ENCODE measurements around the gene DDX52.
"Not testable (repeated sequence)": the region's sequence is repeated elsewhere in the genome, so short reads cannot be mapped to it uniquely, and the experiment has no call there.

Gene DDX52

DNA sequence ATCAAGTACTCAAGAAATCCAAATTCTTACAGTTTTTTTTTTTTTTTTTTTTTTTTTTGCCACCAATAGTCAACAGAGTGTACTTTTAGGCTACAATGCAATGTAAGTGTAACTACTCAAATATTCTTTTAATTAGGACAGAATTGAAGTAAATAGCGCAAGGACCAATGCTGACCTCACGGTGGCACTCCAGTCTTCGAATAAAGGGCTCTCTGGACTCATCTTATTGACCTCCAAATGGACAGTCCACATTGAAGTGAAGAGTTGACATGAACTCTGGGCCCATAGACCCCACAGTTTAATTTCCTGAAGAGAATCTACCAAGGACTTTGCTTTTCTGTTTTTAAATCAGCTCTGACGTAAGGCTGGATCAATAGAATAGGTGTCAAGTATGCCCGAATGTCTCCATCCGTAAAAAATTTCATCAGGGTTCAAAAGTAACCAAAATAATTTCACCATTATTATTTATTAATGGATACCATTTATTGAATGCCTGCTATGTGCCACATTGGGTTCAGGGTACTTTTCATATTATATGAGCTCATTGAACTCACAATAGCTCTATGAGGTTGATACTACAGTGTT is 7.3 kb upstream of the DDX52 start:
- DNase-seq (ENCODE audit: low spot score): no peak

DNA sequence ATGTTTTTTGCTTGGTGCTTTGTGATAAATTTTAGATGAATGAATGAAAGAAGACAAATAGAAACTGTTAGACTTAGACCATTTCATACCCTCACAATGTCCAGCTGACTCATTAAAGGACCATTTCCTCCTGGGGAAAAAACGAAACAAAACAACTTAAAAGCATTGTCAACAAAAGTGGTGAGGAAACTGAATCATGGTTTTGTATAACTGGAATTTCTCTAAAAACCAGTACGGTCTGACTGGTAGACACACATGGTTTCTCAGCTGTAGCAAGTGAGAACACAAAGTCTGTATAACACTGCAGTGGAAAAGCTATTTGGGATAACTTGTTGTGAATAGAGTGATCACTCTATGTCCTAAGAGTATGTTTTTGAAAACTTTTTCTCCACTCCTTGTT is 5.3 kb upstream of the DDX52 start:
- no peak for DNase-seq (ENCODE audit: low spot score)

DNA sequence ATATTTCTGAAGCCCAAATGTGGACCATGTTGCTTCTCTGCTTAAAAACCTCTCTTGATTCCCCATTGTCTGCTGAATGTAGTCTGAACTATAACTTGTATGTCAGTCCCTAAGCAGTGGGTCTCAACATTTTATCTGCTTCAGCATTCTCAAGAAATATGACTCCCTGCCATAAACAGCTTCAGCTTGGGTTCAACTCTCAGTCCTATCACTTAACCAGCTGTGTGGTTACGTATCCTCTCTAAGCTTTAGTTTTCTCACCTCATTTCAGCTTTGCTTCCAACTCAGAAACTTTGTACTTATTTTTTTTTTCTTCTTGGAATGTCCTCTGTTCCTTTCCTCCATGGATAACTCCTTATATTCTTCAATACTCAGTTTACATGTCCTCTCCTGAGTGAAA is 4.6 kb upstream of the DDX52 start:
- no peak for DNase-seq (ENCODE audit: low spot score)

DNA sequence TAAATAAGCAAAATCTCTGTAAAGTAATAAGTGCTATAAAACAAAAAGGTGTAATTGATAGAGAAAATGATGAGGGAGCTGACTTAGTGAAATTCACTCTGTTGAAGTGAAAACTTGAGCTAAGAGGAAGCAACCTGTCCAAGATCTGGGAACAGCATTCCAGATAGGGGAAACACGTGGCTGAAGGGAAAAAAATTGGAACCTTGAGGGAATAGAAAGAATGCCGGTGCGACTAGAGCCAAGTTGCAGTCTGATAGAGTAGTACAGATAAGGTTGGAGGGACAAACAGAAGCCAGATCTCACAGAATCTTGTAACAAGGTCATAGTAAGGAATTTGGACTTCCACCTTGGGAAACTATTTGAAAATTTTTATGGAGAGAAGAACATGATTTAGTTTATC is 623 bp upstream of the DDX52 start:
- DNase-seq (ENCODE audit: low spot score): no peak

DNA sequence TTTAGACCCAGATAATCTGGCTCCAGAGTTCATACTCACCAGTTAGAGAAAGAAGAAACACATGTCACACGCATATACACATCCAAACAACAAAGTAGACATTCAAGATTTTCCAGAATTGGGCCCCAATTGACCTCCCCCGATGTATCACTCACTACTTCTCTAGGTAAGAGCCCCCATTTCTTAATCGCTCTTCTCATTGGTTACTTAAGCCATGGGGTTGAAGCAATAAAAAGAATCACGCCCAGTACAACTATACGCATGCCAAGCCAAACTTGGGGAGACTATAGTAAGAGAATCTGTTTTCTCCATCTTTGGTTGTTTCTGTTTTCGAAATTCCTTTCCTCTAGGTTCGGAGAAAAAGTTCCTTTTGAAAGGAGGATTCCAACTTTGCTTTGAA is 565 bp downstream of the DDX52 start:
- no peak for DNase-seq (ENCODE audit: low spot score)

DNA sequence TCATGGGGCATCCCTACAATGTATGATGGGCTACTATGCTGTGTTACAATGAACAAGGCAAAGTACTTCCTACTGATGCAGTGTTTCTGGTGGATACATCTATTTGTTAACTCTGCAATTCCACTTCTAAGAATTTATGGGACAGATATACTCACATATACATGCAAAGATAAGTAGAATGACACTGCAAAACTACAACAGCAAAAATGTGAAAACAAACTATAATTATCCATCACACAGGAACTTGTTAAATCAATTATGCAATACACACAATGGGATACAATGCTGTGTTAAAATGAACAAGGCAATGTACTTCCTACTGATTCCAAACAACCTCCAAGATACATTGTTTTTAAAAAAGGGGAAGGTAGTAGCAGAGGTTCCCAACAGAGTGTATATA is 3.2 kb downstream of the DDX52 start:
- no peak for DNase-seq (ENCODE audit: low spot score)

DNA sequence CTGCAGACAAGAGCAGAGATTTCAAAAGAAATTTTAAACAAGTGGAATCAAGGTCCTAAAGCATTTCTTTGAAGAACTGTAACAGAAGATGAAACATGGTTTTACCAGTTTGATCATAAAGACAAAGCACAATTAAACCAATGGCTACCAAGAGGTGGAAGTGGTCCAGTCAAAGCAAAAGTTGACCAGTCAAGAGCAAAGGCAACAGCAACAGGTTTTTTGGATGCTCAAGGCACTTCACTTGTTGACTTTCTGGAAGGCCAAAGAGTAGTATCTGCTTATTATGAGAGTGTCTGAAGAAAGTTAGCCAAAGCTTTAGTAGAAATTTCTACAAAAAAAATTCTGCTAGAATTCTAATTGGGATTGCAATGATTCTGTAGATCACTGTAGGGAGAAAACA is 5.3 kb downstream of the DDX52 start:
- no peak for DNase-seq (ENCODE audit: low spot score)

DNA sequence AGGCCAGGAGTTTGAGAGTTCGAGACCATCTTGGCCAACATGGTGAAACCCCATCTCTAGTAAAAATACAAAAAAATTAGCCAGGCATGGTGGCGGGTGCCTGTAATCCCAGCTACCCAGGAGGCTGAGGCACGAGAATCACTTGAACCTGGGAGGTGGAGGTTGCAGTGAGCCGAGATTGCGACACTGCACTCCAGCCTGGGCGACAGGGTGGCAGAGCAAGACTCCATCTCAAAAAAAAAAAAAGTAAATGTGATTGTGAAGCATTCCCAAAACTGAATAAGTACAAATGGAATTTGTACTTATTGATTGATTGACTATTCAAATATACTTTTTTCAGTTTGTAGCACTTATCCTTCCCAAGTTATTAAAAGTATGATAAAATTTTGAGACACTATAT is 26.8 kb downstream of the DDX52 start:
- not testable (repeated sequence) for DNase-seq (ENCODE audit: low spot score)

DNA sequence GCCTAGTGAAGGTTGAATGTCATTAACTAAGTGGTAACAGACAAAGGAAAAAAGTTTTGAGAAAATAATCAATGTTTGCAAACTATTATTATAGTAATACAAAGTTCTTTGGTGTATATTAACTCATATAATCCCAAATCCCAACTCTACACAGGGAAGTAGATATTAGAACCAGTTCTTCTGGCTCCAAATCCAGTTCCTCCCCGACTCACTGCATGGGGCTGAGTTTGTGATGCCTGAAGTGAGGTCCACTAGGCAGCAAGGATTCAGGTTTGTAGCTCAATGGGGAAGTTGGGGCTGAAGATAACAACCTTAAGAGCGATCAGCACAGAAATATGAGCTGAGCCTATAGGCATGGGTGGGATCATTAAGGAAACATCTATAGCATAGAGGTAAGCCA is 28.4 kb downstream of the DDX52 start:
- DNase-seq (ENCODE audit: low spot score): no peak

DNA sequence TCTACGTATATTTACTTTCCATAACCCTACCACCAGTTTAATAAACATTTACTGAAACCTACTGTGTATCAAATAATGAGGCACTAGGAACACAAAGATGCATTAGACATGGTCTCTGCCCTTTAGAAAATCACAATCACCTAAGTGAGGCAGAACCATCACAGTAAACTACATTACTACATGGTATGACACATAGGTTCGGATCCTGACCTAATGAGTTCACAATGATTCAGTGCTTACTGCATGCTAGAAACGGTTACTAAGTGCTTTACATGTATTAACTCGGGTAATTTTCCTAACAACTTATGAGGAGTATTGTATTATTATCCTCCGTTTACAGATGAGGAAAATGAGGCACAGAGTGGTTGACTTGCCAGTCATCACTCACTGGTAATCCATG is 28.9 kb downstream of the DDX52 start:
- no peak for DNase-seq (ENCODE audit: low spot score)

DNA sequence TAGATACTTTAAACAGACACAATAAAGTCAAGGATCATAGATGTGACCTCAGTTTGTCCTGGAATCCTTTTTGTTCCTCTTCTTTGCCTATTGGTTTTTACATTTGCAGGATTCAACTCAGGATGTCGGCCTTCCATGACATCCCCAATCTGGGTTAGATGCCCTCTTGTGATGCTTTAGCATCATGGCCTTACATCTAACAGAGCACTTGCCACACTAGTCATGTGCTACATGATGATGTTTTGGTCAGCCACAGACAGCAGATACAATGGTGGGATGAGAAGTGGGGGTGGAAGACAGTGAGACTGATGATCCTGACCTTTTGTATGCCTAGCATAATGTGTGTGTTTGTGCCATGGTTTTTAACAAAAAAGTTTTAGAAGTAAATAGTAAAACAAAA is 32.3 kb downstream of the DDX52 start:
- DNase-seq (ENCODE audit: low spot score): no peak

DNA sequence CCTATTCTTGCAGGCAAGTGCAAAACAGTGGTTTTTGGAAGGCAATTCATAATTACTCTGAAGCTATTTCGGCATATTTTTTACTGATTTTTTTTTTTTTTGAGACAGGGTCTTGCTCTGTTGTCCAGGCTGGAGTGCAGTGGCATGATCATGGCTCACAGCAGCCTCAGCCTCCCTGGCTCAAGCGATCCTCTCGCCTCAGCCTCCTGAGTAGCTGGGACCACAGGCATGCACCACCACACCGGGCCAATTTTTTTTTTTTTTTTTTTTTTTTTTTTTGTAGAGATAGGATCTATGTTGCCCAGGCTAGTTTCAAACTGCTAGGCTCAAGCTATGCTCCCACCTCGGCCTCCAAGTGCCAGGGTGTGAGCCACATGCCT is 33.2 kb downstream of the DDX52 start:
- not testable (repeated sequence) for DNase-seq (ENCODE audit: low spot score)

DNA sequence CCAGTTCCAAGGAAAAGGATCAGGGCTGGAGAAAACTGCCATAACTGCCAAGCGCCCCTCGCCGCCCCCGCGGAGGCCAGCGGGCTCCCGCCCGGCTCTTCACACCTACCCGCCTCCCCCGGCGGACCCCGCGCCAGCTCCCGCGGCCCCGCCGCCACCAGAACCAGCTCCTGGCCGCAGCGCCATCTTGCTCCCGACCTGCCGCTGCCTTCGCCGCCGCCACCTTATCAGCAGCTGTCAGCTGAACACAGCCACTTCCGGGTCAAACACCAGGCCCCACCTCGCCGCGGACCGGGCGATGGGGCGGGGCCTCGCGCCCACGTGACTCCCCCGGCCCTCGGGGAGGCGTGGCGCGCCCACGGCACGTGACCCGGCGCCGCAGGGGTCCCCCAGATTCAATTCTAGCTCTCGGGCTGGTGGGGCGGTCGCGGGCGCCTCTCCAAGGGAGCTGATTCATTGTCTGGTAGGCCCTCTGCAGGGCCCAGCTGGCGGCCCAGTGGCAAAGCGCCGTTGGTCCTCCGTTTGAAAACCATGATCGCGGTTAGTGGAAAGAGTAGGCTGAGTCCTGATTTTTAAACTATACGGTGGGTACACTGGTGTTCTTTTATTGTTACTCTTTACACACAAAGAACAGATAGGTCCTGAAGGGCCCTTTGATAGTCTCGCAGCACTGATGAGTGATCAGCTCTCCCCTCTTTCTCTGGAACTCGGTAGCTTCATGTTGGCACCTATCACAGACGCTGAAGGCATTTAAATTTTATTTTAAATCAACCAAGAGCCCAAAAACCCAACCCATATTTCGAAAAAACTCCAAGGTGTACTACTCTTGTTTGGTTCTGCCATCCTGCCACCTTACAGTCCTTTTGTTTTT is 33.8 kb downstream of the DDX52 start, which contains the start of gene SYNRG:
Gene SYNRG (minus strand): TSS at position 249 of the 871 bp plus-strand sequence. CDS start 63 bp downstream, at position 186.
- peak; percentile 98 for DNase-seq (ENCODE audit: low spot score)

DNA sequence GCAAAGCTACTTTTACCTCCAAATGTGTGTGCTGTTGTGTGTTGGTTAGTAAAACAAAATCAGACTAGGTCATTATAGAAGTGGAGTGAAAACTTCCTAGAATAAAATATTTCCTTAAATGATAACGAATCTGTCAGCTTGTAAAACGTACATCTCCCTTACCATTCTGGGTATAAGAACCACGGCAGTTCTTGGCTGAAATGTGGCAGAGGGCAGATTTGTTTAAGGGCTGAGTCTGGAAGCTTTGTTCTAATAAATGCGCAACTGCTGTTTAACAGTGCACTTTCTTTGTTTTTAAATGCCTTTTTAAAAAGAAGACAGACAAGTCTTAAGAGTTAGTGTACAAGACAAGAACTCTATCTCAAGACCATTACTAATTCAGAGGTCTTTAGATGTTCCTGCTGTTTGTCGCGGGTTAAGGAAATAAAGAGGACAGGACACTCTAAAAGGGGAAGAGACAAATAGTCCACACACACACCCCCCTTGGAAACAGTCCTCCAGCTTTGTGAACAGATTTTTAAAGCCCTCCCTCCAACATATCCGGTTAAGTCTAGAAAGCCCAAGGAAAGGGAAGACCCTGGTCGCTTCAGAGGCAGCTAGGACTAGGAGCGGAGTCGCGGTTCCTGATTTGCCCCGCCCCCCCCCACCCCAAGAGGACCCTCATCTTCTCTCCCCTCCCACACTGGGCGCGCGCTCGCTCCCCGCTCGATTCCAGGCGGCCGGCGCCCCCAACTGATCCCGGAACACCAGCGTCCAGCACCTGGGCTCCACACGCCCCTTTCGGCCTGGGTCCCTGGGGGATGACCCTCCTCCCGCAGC is 34.7 kb downstream of the DDX52 start:
- DNase-seq (ENCODE audit: low spot score): no peak

DNA sequence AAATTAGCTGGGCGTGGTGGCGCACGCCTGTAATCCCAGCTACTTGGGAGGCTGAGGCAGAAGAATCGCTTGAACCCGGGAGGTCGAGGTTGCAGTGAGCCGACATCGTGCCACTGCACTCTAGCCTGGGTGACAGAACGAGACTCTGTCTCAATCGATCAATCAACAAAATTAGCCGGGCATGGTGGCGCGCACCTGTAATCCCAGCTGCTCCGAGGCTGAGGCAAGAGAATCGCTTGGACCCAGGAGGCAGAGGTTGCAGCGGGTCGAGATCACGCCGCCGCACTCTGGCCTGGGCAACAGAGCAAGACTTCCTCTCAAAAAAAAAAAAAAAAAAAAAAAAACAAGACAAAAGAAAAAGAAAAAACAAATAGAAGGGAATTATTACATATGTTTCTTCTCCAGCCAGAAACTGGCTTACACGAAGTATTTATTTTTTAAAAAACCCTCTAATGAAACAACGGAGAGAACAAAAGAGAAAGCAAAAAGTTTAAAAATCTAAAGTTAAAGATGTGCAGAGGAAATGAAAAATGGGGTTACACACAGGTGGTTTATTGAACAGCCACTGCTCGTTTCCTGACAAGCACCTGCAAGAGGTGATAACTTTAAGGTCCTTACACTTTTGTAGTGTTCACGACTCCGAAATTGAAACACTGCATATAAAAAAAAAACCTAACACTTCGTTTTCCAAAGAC is 35.5 kb downstream of the DDX52 start:
- DNase-seq (ENCODE audit: low spot score): no peak

DNA sequence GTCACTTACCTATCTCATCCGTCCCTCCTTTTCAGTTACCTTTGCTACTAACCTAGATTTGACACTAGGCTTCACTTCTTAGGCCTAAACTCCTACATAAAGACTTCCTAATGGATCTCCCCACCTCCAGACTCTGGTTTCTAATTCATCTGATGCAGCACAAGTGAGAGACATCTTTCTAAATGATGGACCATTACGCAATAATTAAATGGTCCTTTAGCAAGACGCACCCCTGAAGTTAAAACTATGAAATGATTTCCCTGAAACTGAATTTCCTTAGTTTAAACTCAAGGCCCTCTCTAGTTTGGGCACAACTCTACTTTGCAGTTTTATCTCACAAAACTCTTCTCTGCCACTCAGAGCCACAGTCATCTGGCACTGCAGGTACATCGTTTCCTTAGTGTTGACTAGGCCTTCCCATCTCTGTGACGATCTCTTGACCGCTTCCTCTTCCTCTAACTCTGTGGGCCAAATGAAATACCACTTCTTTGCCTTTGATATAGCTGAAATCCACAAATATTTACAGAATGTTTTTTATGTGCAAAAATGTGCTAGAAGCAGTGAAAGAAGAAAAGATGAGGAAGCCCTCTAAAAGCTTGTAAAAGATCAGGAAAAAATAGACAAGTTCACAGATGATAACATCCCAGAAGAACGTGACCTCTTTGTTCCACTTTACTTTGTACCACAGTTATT is 37.3 kb downstream of the DDX52 start:
- DNase-seq (ENCODE audit: low spot score): no peak

DNA sequence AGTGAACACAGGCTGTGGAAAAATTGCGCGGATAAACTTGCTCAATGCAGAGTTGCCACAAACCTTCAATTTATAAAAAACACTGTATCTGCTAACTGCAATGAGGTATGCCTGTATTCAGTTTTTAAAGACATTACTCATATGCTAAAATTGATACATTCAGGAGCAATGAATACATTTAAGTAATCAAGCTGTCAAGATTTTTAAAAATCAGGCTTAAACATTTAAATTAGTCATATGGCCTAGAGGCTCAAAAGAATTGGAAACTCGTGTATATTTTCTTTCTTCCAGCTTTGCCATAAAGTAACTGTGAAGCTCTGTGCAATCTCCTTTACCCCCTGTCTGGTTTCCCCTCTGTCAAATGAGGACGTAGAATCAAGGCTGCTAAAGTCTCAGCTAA is 38.2 kb downstream of the DDX52 start:
- DNase-seq (ENCODE audit: low spot score): no peak

DNA sequence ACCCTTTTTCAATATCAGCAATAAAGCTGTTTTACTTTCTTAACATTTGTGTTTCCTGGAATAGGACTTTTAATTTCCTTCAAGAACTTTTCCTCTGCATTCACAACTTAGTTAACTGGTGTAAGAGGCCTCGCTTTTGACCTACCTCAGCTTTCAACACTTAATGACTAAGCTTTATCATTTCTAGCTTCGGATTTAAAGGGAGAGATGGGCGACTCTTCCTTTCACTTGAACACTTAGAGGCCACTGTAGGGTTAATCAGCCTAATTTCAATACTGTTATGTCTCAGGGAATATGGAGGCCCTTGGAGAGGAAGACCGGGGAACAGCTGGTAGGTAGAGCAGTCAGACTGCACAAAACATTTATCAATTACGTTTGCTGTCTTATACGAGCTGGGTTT is 38.7 kb downstream of the DDX52 start:
- DNase-seq (ENCODE audit: low spot score): no peak

DNA sequence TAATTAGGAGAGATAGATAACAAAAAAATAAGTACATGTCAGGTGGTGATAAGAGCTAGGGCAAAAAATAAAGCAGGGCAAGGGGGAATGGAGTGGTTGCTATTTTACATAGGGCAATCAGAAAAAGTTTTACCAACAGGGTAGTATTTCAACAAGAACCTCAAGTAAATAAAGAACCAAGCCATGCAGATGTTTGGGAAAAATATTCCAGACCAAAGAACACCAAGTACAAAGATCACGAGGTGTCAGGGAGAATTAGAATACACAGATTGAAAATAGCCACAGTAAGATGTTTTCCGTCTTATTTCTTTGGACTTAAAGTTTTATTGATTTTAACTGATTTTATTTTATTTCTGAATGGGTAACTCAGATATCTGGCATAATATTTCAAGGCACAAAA is 45.1 kb downstream of the DDX52 start:
- DNase-seq (ENCODE audit: low spot score): no peak

DNA sequence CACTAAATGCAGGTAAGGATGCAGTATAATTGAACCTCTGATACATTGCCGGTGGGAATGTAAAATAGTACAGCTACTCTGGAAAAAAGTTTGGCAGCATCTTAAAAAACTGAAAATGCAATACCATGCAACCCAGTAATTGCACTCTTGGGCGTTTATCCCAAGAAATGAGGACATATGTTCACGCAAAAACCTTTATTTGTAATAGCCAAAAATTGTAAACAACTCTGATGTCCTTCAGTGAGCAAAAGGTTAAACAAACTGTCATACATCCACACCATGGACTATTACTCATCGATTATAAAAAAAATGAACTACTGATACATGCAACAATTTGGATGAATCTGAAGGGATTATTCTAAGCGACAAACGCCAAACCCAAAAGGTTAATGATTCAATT is 51.0 kb downstream of the DDX52 start:
- no peak for DNase-seq (ENCODE audit: low spot score)

DNA sequence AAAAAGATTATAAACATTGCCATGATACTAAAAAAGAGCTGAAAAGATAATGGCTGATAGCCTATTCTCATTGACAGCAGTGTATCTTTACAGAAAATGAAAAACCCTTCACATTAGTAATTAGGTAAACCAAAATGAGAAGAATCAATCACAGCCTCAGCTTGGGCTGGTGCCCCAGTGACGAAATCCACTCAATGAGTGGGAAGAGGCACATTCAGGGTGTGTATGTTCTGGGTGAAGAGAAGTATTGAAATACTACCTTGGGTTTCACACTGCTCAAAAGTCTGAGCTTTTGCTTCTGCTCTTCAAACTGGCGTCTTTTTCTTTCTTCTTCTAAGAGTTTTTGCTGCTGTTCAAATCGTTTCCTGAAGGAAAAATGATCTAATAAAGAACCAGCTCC is 58.2 kb downstream of the DDX52 start:
- no peak for DNase-seq (ENCODE audit: low spot score)

DNA sequence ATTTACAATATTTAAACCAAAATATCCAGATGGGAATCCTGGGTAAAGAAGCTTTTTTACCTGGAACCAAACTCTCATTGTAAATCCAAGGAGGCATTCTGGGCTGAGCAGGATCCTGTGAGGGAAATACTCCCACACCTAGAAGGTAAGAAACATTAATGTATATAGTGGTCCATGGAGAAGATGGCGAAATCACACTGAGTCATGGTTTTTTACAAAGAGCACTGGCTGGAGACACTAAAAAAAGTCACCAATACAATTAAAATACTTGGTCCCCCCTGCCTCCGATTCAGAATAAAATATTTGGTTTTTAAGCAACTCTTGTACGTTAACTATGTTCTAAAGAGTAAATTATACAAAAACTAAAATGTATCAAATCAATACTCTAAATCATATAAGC is 67.0 kb downstream of the DDX52 start:
- DNase-seq (ENCODE audit: low spot score): no peak

Data from left forelimb (tissue), 1 donor.